ENCODE measurements around the gene FRRS1L. TPM values are rescaled to one million over a fixed set of nuclear protein-coding genes. Genes with fewer than 3 reads are reported as not detected.

Gene FRRS1L
- total RNA-seq = 0.07 TPM in 1 of 2 replicates, not detected in the other

DNA sequence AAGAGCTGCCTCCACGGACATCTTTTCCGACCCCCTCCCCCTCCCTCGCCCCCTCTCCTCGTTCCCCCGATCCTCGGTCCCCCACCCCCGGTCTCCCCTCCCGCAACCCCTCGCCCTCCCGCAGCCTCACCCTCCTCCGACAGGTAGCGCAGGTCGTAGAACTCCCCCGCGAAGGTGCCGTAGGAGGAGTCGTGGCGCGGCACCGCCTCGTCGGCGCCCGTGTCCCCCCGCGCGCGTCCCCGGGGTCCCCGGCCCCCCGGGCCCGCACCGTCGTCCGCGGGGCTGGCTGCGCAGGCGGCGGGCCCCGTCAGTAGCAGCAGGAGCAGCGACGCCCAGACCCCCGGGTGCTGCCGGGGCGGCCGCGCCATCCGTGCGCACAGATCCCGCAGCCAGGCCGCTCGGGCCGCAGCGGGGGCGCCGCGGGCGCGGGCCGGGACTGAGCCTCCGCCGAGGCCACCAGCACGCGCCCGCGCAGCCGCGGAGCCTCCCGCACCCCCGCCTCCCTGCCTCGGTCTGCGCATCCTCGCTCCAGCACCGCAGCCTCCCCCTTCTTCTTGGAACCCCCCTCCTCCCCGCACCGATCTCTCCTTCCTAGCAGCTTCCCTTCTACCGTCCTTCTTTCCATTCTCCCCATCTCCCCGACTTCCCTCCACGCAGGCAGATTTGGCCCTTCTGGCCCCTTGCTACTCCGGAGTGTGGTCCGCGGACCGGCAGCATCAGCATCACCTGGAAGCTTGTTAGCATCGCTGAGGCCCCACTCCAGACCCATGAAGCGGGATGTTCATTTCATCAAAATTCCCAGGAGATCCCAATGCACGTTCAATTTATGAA is at the start of gene FRRS1L:
FRRS1L (minus strand) TSS at position 479 of the 831 bp plus-strand sequence; CDS start at position 368, 111 bp downstream.

GRCh38 chr9:109119439-109120203 is 47.4 kb downstream of the FRRS1L start, which contains the start of gene TMEM245:
TSS of gene TMEM245 (minus strand) at chr9:109119947. CDS start at chr9:109119913, 34 bp downstream.

Other genes starting within 250 kb of the FRRS1L start
- 31.6 and 34.0 TPM in 2 replicates for gene ELP1, start 233.1 kb downstream of the FRRS1L start, total RNA-seq
- gene ABITRAM, start 232.8 kb downstream of the FRRS1L start, total RNA-seq = 6.0 and 6.3 TPM in 2 replicates
- 50.4 and 55.6 TPM in 2 replicates for gene CTNNAL1, start 153.8 kb downstream of the FRRS1L start, total RNA-seq
- 26.9 and 29.7 TPM in 2 replicates for gene TMEM245, start 47.3 kb downstream of the FRRS1L start, total RNA-seq
- 17.4 and 19.0 TPM in 2 replicates for gene EPB41L4B, start 153.8 kb upstream of the FRRS1L start, total RNA-seq